GM21390 (cell line): ENCODE results near the gene GHRHR.

Experiments used
- ATAC-seq: cut with Tn5 transposase; IDR thresholded peaks from one replicate; pipeline ENCODE4 v1.9.1; 2021; ENCODE audit not compliant: unreplicated experiment

GHRHR gene

DNA sequence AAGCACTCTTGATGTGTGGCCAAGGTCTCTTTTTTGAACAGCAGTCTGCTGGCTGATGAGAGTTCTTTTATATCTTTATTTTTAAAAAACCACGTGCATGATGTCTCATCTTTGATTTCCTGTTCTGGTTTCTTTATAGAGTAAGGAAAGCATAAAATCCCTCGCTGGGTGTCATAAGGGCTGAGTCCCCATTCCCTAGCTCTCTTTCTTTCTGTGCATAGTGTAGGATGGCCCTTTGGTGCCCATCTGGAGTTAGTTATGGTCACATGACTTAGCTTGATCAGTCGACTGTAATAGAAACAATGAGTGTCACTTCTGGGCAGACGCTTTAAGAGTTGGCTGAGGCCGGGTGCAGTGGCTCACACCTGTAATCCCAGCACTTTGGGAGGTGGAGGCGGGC, 38.5 kb downstream of the GHRHR start:
- ATAC-seq: no peak

- ATAC-seq: no peak
These were observed 39.3 kb downstream of the GHRHR start for GRCh38 chr7:31003097-31003496.

GRCh38 chr7:31003721-31004120, 40.0 kb downstream of the GHRHR start:
- ATAC-seq: no peak

DNA sequence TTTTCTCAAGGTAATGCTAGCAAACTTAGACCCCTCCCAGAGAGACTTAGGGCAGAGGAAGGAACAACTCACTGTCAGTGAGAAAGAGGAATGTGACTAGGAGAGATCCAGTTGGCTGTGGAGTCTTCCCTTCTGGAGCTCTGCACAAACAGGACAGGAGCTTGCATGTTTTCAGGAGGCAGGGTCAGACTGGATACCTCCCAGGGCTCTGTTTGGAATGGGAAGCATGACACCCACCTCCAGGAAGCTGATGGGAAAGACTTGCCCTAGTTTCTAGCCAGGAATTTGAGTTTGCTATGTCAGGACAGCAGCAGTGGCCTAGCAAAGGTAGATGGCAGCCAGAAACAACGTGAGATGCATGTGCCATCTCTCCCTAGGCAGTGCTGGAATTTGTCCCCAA, 40.6 kb downstream of the GHRHR start:
- ATAC-seq: no peak

DNA sequence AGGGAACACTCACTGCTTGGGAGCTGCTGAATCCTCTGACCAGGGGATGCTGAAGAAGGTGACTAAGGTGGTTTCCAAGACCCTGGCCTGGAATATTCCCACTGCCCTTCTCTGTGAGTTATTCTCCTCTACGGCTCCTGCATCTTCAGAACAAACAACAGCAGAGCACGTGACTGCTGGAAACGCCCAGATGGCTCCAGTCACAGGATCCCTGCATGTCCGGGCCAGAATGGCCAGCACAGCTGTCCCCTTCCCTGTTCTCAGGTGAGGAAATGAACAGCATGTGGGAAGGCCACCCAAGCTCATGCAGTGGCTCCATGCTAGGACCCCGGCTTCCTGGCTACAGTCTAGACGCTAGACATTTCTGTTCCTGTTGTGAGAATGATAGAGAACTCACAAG, 43.1 kb downstream of the GHRHR start:
- ATAC-seq: no peak

DNA sequence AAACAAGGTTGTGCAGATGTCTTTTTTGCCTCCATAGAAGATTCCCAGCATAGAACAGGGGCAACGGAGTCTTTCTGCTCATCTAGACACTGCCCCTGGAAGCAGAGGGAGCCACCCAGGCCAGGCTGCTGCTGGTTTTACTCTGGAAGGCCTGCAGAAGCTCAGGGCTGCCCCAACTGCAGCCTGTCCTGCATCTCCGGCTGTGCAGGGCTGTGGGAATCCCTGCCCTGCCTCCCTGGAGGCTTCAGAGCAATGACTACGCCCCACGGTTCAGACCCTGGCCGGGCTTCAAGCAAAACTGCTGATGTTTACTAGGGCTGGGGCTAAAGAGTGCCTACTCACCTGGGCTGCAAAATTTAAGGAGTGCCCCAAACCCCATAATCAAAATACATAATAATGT, 43.9 kb downstream of the GHRHR start:
- no peak for ATAC-seq

GRCh38 chr7:31014826-31015225, 51.1 kb downstream of the GHRHR start:
- no peak for ATAC-seq

DNA sequence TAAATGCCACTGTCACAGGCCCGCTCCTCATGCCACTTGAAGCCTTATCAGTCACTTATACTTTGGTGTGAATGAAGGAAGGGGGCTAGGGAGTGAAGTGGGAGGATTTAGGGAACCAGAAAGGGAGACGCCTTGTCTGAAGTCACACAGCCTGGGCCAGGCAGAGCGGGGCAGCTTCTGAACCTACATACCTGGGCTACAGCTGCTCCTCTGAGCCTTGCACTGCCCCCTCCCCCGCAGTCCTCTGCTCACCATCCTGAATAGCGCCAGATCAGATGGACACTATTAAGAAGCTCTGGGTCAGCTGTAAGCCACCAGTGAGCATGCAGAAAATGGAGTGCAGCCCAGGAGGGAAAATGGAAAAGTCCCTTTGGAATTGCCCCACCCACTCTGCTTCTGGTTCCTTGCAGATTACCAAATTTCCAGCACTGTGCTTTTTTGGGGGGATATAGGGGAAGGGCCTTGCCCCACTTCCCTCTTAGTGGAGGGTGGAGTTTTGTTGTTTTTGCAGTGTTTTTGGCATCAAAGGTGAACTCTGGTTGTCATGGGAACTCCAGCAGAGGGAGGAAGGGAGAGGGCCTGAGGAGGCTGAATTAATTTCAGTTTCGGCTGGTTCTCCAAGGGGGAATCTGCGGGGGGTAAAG, 53.4 kb downstream of the GHRHR start:
- no peak for ATAC-seq

GRCh38 chr7:31017721-31018120, 54.0 kb downstream of the GHRHR start:
- ATAC-seq: no peak

GRCh38 chr7:31019509-31019908, 55.8 kb downstream of the GHRHR start:
- ATAC-seq: no peak

GRCh38 chr7:31020161-31020560, 56.4 kb downstream of the GHRHR start:
- ATAC-seq: no peak

DNA sequence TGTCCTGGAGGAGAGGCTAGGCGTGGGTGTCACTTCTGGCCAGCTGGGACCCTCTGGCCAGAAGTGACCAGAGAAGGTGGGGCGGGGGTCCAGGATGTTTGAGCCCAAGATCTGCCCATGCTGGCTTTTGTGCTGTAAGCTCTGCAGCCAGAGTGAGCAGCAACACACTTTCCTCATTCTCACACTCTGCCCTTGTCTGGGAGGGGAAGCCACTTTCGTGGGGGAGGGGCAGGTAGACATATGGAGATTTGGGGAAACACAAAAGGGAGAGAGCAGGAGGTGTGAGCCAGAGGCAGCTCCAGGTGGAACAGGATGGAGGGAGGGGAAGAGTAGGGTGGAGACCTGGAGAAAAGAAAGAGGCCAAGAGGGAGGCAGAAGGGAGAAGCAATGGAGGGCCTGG, 56.9 kb downstream of the GHRHR start:
- no peak for ATAC-seq

- no peak for ATAC-seq
These were observed 58.4 kb downstream of the GHRHR start for GRCh38 chr7:31022117-31022516.

- ATAC-seq: no peak
These were observed 59.0 kb downstream of the GHRHR start for GRCh38 chr7:31022726-31023125.

DNA sequence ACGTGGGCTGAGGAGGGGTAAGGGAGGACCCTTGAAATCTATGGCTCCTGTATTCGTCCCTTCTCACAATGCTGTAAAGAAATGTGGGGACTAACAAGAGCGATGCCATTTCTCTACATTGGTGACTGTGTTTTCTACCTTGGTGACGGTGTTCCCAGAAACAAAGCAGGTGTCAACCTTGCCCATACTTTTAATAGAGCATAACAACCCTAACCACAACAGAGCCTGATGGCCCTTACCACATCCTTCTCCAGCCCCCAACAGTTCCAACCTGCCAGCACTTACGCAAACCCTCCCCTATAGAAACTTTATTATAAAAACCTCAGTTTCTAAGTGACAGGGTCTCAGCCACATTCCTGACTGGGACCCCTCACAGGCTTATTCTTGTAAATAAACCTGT, 60.1 kb downstream of the GHRHR start:
- no peak for ATAC-seq

DNA sequence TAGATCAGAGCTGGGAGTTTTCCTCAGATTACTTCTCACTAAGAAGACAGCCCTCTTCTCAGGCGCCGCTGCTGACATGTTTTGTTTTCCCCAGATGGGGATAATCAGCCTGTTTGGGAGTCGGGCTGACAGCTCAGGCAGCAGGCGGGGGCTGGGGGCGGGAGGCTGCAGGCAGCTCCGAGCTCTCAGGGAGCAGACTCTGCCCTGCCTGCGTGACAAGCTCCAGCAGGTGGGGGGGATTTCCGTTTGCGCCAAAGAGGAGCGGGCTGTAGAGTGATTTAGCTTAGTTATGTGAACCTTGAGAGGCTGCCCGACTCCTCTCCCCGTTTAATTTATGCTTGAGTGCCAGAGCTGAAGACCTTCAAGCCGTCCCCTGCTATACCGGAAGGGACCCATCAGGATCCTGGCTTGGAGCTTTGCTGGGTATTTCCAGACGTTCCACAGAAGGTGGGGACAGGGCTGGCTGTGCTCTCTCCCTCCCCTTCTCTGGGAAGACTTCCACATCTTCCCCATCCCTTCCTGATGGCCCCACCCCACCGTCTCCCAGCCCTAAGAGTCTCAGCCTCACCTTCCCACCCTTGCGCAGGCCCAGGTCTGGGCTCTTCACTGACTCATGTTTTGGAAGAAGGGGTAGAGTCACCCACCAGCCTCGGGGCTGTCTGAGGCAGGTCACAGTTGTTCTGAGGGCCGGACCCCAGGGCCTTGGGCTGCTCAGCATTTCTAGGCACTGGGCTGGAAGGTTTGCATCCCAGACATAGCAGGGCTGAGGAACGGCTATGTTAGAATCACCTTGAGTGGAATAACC, 63.6 kb downstream of the GHRHR start:
- ATAC-seq: no peak

DNA sequence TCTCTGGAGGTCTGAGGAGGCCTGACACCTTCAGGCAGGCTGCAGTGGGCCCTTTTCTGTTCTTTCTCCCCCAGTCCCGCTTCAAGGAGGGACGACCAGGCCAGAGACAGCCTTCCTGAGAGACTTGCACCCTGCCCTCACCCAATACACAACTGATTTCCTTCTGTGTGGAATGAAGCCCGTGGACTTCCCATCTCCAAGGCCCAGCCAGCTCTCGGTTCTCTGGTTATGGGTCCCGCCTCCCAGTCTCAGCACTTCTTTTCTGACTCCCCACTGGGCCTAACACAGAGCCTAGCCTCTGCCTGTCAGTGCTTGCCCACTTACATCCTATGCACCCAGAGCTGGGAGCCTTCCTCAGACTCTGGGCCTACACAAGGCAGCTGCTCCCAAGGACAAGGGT, 64.3 kb downstream of the GHRHR start:
- no peak for ATAC-seq

- ATAC-seq: no peak
These were observed 64.8 kb downstream of the GHRHR start for GRCh38 chr7:31028417-31028992.
